HG03066 (cell line): Measurements from ENCODE around the gene CA10.

ENCODE experiments used
- ATAC-seq: cut with Tn5 transposase; IDR thresholded peaks from one replicate; pipeline ENCODE4 v1.9.1; 2021; ENCODE audit warnings: low read depth; ENCODE audit not compliant: unreplicated experiment

Gene CA10

GRCh38 chr17:51702963-51703360 is 455.6 kb downstream of the CA10 start:
- ATAC-seq, result no peak

- no peak for ATAC-seq
Measured at GRCh38 chr17:51701501-51701900, 457.0 kb downstream of the CA10 start.

GRCh38 chr17:51700011-51700760 is 458.3 kb downstream of the CA10 start:
- no peak for ATAC-seq

- ATAC-seq, result no peak
Measured at GRCh38 chr17:51699303-51699702, 459.2 kb downstream of the CA10 start.

GRCh38 chr17:51692917-51693316 is 465.6 kb downstream of the CA10 start:
- ATAC-seq, result no peak

GRCh38 chr17:51687887-51688286 is 470.6 kb downstream of the CA10 start:
- no peak for ATAC-seq

GRCh38 chr17:51685287-51685909 is 473.1 kb downstream of the CA10 start:
- ATAC-seq, result no peak

GRCh38 chr17:51684214-51684613 is 474.3 kb downstream of the CA10 start:
- no peak for ATAC-seq

GRCh38 chr17:51683291-51683690 is 475.2 kb downstream of the CA10 start:
- ATAC-seq, result no peak

GRCh38 chr17:51682115-51682514 is 476.4 kb downstream of the CA10 start:
- no peak for ATAC-seq

- no peak for ATAC-seq
Measured at GRCh38 chr17:51677875-51678274, 480.6 kb downstream of the CA10 start.

GRCh38 chr17:51676691-51677487 is 481.6 kb downstream of the CA10 start:
- ATAC-seq, result no peak

- ATAC-seq, result no peak
Measured at GRCh38 chr17:51674579-51675255, 483.8 kb downstream of the CA10 start.

GRCh38 chr17:51673070-51673469 is 485.4 kb downstream of the CA10 start:
- no peak for ATAC-seq

GRCh38 chr17:51672065-51672464 is 486.4 kb downstream of the CA10 start:
- no peak for ATAC-seq

GRCh38 chr17:51670899-51671298 is 487.6 kb downstream of the CA10 start:
- no peak for ATAC-seq

- ATAC-seq, result no peak
Measured at GRCh38 chr17:51668963-51669246, 489.6 kb downstream of the CA10 start.

- ATAC-seq, result no peak
Measured at GRCh38 chr17:51668155-51668962, 490.2 kb downstream of the CA10 start.

- ATAC-seq, result no peak
Measured at GRCh38 chr17:51667706-51668083, 490.8 kb downstream of the CA10 start.

- ATAC-seq, result no peak
Measured at GRCh38 chr17:51666971-51667705, 491.4 kb downstream of the CA10 start.
